Measurements from ENCODE around the gene PHF12. TPM values are rescaled to one million over a fixed set of nuclear protein-coding genes. Genes with fewer than 3 reads are reported as not detected.
A peak's percentile ranks its signal among the peaks of the same experiment; 100 is the strongest.

PHF12 gene
- total and polyA plus RNA-seq, 2 of the 8 experiments (the other 6 are each of a cell fraction or from before 2014, with no cell fraction given), result 38.8 to 65.7 TPM

DNA sequence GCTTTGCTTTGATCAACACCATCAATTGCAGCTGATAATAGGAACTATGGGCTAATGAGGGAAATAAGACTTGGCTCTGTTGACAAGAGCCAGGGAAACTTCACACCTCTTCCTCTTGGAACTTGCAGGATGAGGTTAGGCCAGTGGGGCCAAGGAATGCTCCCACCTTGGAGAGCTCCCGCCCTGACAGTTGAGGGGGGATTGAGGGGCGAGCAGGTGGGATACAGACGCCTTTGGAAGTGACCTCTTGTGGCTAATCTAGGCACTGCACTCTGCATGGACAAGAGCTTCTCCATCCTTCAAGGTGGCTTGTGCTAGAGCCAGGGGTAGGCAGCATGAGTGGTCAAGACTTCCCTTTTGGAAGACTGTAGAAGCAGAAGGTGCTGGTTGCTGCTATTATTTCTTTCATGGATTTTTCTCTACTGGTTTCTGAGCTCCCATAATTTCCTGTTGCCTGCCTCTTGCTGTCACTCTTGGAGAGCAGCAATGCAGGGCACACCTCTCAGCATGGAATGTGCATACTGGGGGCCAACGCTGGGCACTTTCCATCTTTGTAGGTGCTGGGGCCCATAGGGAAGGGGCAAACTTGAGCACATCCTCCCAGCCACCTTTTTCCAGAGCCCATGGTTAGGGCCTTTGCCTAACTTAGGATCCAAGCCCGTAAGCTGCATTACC is 2.3 kb upstream of the PHF12 start (continued):
- TF ChIP-seq, protein P1, sequence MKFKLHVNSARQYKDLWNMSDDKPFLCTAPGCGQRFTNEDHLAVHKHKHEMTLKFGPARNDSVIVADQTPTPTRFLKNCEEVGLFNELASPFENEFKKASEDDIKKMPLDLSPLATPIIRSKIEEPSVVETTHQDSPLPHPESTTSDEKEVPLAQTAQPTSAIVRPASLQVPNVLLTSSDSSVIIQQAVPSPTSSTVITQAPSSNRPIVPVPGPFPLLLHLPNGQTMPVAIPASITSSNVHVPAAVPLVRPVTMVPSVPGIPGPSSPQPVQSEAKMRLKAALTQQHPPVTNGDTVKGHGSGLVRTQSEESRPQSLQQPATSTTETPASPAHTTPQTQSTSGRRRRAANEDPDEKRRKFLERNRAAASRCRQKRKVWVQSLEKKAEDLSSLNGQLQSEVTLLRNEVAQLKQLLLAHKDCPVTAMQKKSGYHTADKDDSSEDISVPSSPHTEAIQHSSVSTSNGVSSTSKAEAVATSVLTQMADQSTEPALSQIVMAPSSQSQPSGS (IDR thresholded peaks at IDR 0.05; ENCODE audit: low read length), result peak; percentile 40; the same call in 1 of the 2 replicates
- TF ChIP-seq RXRA (IDR thresholded peaks at IDR 0.05; ENCODE audit: insufficient read depth, low read depth, low read length) (no peak), HDAC6 (IDR thresholded peaks at IDR 0.05; ENCODE audit: low read depth, low read length) (no peak), CHD2 (IDR thresholded peaks at IDR 0.05; ENCODE audit: low read length) (no peak), MAFK (IDR thresholded peaks at IDR 0.05; ENCODE audit: low read depth, low read length) (no peak), TBP (IDR thresholded peaks at IDR 0.05; ENCODE audit: low read depth, low read length) (no peak), SIX5 (IDR thresholded peaks at IDR 0.05; ENCODE audit: low read depth, low read length) (no peak), KDM4A (IDR thresholded peaks at IDR 0.05; ENCODE audit: low read depth, low read length, severe bottlenecking) (no peak)
- TF ChIP-seq, protein P2, sequence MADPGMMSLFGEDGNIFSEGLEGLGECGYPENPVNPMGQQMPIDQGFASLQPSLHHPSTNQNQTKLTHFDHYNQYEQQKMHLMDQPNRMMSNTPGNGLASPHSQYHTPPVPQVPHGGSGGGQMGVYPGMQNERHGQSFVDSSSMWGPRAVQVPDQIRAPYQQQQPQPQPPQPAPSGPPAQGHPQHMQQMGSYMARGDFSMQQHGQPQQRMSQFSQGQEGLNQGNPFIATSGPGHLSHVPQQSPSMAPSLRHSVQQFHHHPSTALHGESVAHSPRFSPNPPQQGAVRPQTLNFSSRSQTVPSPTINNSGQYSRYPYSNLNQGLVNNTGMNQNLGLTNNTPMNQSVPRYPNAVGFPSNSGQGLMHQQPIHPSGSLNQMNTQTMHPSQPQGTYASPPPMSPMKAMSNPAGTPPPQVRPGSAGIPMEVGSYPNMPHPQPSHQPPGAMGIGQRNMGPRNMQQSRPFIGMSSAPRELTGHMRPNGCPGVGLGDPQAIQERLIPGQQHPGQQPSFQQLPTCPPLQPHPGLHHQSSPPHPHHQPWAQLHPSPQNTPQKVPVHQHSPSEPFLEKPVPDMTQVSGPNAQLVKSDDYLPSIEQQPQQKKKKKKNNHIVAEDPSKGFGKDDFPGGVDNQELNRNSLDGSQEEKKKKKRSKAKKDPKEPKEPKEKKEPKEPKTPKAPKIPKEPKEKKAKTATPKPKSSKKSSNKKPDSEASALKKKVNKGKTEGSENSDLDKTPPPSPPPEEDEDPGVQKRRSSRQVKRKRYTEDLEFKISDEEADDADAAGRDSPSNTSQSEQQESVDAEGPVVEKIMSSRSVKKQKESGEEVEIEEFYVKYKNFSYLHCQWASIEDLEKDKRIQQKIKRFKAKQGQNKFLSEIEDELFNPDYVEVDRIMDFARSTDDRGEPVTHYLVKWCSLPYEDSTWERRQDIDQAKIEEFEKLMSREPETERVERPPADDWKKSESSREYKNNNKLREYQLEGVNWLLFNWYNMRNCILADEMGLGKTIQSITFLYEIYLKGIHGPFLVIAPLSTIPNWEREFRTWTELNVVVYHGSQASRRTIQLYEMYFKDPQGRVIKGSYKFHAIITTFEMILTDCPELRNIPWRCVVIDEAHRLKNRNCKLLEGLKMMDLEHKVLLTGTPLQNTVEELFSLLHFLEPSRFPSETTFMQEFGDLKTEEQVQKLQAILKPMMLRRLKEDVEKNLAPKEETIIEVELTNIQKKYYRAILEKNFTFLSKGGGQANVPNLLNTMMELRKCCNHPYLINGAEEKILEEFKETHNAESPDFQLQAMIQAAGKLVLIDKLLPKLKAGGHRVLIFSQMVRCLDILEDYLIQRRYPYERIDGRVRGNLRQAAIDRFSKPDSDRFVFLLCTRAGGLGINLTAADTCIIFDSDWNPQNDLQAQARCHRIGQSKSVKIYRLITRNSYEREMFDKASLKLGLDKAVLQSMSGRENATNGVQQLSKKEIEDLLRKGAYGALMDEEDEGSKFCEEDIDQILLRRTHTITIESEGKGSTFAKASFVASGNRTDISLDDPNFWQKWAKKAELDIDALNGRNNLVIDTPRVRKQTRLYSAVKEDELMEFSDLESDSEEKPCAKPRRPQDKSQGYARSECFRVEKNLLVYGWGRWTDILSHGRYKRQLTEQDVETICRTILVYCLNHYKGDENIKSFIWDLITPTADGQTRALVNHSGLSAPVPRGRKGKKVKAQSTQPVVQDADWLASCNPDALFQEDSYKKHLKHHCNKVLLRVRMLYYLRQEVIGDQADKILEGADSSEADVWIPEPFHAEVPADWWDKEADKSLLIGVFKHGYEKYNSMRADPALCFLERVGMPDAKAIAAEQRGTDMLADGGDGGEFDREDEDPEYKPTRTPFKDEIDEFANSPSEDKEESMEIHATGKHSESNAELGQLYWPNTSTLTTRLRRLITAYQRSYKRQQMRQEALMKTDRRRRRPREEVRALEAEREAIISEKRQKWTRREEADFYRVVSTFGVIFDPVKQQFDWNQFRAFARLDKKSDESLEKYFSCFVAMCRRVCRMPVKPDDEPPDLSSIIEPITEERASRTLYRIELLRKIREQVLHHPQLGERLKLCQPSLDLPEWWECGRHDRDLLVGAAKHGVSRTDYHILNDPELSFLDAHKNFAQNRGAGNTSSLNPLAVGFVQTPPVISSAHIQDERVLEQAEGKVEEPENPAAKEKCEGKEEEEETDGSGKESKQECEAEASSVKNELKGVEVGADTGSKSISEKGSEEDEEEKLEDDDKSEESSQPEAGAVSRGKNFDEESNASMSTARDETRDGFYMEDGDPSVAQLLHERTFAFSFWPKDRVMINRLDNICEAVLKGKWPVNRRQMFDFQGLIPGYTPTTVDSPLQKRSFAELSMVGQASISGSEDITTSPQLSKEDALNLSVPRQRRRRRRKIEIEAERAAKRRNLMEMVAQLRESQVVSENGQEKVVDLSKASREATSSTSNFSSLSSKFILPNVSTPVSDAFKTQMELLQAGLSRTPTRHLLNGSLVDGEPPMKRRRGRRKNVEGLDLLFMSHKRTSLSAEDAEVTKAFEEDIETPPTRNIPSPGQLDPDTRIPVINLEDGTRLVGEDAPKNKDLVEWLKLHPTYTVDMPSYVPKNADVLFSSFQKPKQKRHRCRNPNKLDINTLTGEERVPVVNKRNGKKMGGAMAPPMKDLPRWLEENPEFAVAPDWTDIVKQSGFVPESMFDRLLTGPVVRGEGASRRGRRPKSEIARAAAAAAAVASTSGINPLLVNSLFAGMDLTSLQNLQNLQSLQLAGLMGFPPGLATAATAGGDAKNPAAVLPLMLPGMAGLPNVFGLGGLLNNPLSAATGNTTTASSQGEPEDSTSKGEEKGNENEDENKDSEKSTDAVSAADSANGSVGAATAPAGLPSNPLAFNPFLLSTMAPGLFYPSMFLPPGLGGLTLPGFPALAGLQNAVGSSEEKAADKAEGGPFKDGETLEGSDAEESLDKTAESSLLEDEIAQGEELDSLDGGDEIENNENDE (IDR thresholded peaks at IDR 0.05; ENCODE audit: insufficient replicate concordance, low read length), result no peak
